Measurements from ENCODE around the gene POLL.

Gene POLL

GRCh38 chr10:101578803-101579515, 9.1 kb downstream of the POLL start:
- Histone ChIP-seq H3K4me3 (ENCODE audit: low read depth, low read length) (no peak overlapping the region), H3K4me1 (ENCODE audit: control insufficient read depth, insufficient read depth, low read length) (peaks cover 10% of the 10 kb centered on the region), H3K9me3 (ENCODE audit: control insufficient read depth, insufficient read depth, low read length) (no peaks in the 10 kb centered on the region), H3K36me3 (ENCODE audit: control insufficient read depth, insufficient read depth, low read length) (peaks cover 22% of the 10 kb centered on the region), H3K9ac (ENCODE audit: low read depth, low read length) (no peak overlapping the region), H3K27me3 (ENCODE audit: control insufficient read depth, insufficient read depth, low read length) (no peaks in the 10 kb centered on the region)

- Histone ChIP-seq H3K4me3 (ENCODE audit: low read depth, low read length) (no peak overlapping the region), H3K4me1 (ENCODE audit: control insufficient read depth, insufficient read depth, low read length) (peaks cover 10% of the 10 kb centered on the region), H3K9me3 (ENCODE audit: control insufficient read depth, insufficient read depth, low read length) (no peaks in the 10 kb centered on the region), H3K9ac (ENCODE audit: low read depth, low read length) (no peak overlapping the region), H3K27me3 (ENCODE audit: control insufficient read depth, insufficient read depth, low read length) (peaks cover 1% of the 10 kb centered on the region), H3K36me3 (ENCODE audit: control insufficient read depth, insufficient read depth, low read length) (peaks cover 22% of the 10 kb centered on the region)
Observed at GRCh38 chr10:101578192-101578591, 9.9 kb downstream of the POLL start.

- H3K36me3 ChIP-seq (ENCODE audit: control insufficient read depth, insufficient read depth, low read length): peaks cover 17% of the 10 kb centered on the region
Observed at GRCh38 chr10:101577121-101577871, 10.8 kb downstream of the POLL start.

DNA sequence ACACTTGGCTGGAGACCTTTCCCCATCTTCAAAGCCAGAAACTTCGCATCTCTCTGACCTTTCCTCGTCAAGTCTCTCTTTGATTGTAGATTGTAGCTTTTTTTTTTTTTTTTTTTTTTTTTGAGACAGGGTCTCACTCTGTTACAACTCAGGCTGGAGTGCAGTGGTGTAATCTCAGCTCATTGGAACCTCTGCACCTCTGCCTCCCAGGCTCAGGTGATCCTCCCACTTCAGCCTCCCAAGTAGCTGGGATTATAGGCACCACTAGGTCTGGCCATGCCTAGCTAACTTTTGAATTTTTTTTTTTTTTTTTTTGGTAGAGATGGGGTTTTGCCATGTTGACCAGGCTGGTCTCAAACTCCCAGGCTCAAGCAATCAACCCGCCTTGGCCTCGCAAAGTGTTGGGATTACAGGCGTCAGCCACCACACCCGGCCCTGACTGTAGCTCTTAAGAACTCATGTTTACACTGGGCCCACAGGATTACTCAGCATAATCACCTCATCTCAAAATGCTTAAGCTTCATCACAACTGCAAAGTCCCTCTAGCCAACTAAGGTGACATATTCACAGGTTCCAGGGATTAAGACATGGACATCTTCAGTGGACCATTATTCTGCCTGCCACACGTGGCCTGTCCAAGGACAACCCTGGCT, 11.7 kb downstream of the POLL start:
- H3K27me3 ChIP-seq (ENCODE audit: control insufficient read depth, insufficient read depth, low read length): peaks cover 17% of the 10 kb centered on the region
- H3K9me3 ChIP-seq (ENCODE audit: control insufficient read depth, insufficient read depth, low read length): no peaks in the 10 kb centered on the region
- H3K9ac ChIP-seq (ENCODE audit: low read depth, low read length): no peak overlapping the region
- peaks cover 5% of the 10 kb centered on the region for H3K4me1 ChIP-seq (ENCODE audit: control insufficient read depth, insufficient read depth, low read length)
- H3K4me3 ChIP-seq (ENCODE audit: low read depth, low read length): no peak overlapping the region
- H3K36me3 ChIP-seq (ENCODE audit: control insufficient read depth, insufficient read depth, low read length): peaks cover 17% of the 10 kb centered on the region

More at GRCh38 chr10:101577121-101577871, 10.8 kb downstream of the POLL start:
- Histone ChIP-seq H3K27me3 (ENCODE audit: control insufficient read depth, insufficient read depth, low read length) (peaks cover 10% of the 10 kb centered on the region), H3K4me3 (ENCODE audit: low read depth, low read length) (no peak overlapping the region), H3K9me3 (ENCODE audit: control insufficient read depth, insufficient read depth, low read length) (no peaks in the 10 kb centered on the region), H3K4me1 (ENCODE audit: control insufficient read depth, insufficient read depth, low read length) (peaks cover 8% of the 10 kb centered on the region), H3K9ac (ENCODE audit: low read depth, low read length) (no peak overlapping the region)

- Histone ChIP-seq H3K36me3 (ENCODE audit: control insufficient read depth, insufficient read depth, low read length) (peaks cover 17% of the 10 kb centered on the region), H3K9ac (ENCODE audit: low read depth, low read length) (no peak overlapping the region), H3K4me3 (ENCODE audit: low read depth, low read length) (no peak overlapping the region), H3K4me1 (ENCODE audit: control insufficient read depth, insufficient read depth, low read length) (peaks cover 4% of the 10 kb centered on the region), H3K27me3 (ENCODE audit: control insufficient read depth, insufficient read depth, low read length) (peaks cover 24% of the 10 kb centered on the region), H3K9me3 (ENCODE audit: control insufficient read depth, insufficient read depth, low read length) (no peaks in the 10 kb centered on the region)
Observed at GRCh38 chr10:101575580-101576210, 12.4 kb downstream of the POLL start.

- H3K9me3 ChIP-seq (ENCODE audit: control insufficient read depth, insufficient read depth, low read length): no peaks in the 10 kb centered on the region
- H3K4me1 ChIP-seq (ENCODE audit: control insufficient read depth, insufficient read depth, low read length): no peaks in the 10 kb centered on the region
- no peak overlapping the region for H3K4me3 ChIP-seq (ENCODE audit: low read depth, low read length)
- H3K9ac ChIP-seq (ENCODE audit: low read depth, low read length): no peak overlapping the region
- peaks cover 26% of the 10 kb centered on the region for H3K27me3 ChIP-seq (ENCODE audit: control insufficient read depth, insufficient read depth, low read length)
- peaks cover 16% of the 10 kb centered on the region for H3K36me3 ChIP-seq (ENCODE audit: control insufficient read depth, insufficient read depth, low read length)
Observed at GRCh38 chr10:101575091-101575490, 13.0 kb downstream of the POLL start.

- Histone ChIP-seq H3K36me3 (ENCODE audit: control insufficient read depth, insufficient read depth, low read length) (peaks cover 7% of the 10 kb centered on the region), H3K27me3 (ENCODE audit: control insufficient read depth, insufficient read depth, low read length) (peaks cover 33% of the 10 kb centered on the region), H3K9me3 (ENCODE audit: control insufficient read depth, insufficient read depth, low read length) (no peaks in the 10 kb centered on the region), H3K4me3 (ENCODE audit: low read depth, low read length) (no peak overlapping the region), H3K4me1 (ENCODE audit: control insufficient read depth, insufficient read depth, low read length) (no peaks in the 10 kb centered on the region), H3K9ac (ENCODE audit: low read depth, low read length) (no peak overlapping the region)
Observed at GRCh38 chr10:101573885-101574753, 13.9 kb downstream of the POLL start.

- no peaks in the 10 kb centered on the region for H3K36me3 ChIP-seq (ENCODE audit: control insufficient read depth, insufficient read depth, low read length)
Observed at GRCh38 chr10:101572785-101573184, 15.3 kb downstream of the POLL start.

GRCh38 chr10:101572126-101572525, 15.9 kb downstream of the POLL start:
- no peaks in the 10 kb centered on the region for H3K36me3 ChIP-seq (ENCODE audit: control insufficient read depth, insufficient read depth, low read length)
- no peak overlapping the region for H3K9ac ChIP-seq (ENCODE audit: low read depth, low read length)
- H3K4me1 ChIP-seq (ENCODE audit: control insufficient read depth, insufficient read depth, low read length): no peaks in the 10 kb centered on the region
- peaks cover 51% of the 10 kb centered on the region for H3K27me3 ChIP-seq (ENCODE audit: control insufficient read depth, insufficient read depth, low read length)
- H3K4me3 ChIP-seq (ENCODE audit: low read depth, low read length): no peak overlapping the region
- H3K9me3 ChIP-seq (ENCODE audit: control insufficient read depth, insufficient read depth, low read length): no peaks in the 10 kb centered on the region

More at GRCh38 chr10:101572785-101573184, 15.3 kb downstream of the POLL start:
- Histone ChIP-seq H3K9me3 (ENCODE audit: control insufficient read depth, insufficient read depth, low read length) (no peaks in the 10 kb centered on the region), H3K9ac (ENCODE audit: low read depth, low read length) (no peak overlapping the region), H3K4me3 (ENCODE audit: low read depth, low read length) (no peak overlapping the region), H3K27me3 (ENCODE audit: control insufficient read depth, insufficient read depth, low read length) (peaks cover 44% of the 10 kb centered on the region), H3K4me1 (ENCODE audit: control insufficient read depth, insufficient read depth, low read length) (no peaks in the 10 kb centered on the region)

- no peaks in the 10 kb centered on the region for H3K4me1 ChIP-seq (ENCODE audit: control insufficient read depth, insufficient read depth, low read length)
- H3K27me3 ChIP-seq (ENCODE audit: control insufficient read depth, insufficient read depth, low read length): peaks cover 56% of the 10 kb centered on the region
- H3K9me3 ChIP-seq (ENCODE audit: control insufficient read depth, insufficient read depth, low read length): no peaks in the 10 kb centered on the region
- H3K36me3 ChIP-seq (ENCODE audit: control insufficient read depth, insufficient read depth, low read length): no peaks in the 10 kb centered on the region
- peak overlapping the region; percentile 88 for H3K4me3 ChIP-seq (ENCODE audit: low read depth, low read length)
- H3K9ac ChIP-seq (ENCODE audit: low read depth, low read length): no peak overlapping the region
Observed at GRCh38 chr10:101571271-101571925, 16.7 kb downstream of the POLL start.

Data from iPS-15b (cell line).